HG02938 (cell line): Measurements from ENCODE around the gene CAMK2N1.

Experiments used
- ATAC-seq: cut with Tn5 transposase; IDR thresholded peaks from one replicate; pipeline ENCODE4 v1.9.1; 2021; ENCODE audit warnings: mild to moderate bottlenecking, moderate library complexity; ENCODE audit not compliant: unreplicated experiment

The CAMK2N1 gene

DNA sequence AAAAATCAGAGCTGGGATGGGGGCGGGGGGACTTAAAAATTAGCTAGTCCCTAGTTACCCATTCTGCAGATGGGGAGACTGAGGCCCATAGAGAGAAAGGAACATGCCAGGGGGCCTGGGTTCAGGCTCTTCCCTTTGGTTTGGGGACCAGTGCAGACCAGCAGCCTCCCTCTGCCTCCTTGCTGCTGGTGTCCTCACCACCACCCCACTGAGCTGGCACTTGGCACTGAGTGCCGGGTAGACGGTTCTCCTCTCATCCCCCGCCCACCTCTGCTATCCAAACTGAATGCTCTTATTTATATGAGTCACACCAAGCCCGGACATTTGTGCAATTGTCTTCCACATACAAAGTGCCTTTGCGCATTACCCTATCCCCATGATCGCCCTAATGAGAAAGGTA lies 39.2 kb downstream of the CAMK2N1 start:
- ATAC-seq, result no peak

DNA sequence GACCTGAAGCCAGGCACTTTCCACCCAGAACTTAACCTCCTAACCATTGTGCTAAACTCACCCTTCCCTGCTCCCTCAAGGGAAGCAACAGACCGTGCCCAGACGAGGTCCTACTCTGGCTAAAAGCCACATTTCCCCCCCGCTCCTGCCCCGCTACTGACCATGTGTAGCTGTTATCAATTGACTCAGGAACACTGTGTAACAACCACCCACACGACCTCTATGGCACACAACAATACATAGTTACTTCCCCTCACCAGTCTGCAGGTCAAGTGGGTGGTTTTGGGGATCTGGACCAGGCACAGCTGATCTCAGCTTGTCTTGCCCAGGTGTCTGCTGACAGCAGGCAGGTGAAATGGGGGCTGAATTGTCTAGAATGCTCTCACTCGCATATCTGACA lies 40.1 kb downstream of the CAMK2N1 start:
- ATAC-seq, result no peak

DNA sequence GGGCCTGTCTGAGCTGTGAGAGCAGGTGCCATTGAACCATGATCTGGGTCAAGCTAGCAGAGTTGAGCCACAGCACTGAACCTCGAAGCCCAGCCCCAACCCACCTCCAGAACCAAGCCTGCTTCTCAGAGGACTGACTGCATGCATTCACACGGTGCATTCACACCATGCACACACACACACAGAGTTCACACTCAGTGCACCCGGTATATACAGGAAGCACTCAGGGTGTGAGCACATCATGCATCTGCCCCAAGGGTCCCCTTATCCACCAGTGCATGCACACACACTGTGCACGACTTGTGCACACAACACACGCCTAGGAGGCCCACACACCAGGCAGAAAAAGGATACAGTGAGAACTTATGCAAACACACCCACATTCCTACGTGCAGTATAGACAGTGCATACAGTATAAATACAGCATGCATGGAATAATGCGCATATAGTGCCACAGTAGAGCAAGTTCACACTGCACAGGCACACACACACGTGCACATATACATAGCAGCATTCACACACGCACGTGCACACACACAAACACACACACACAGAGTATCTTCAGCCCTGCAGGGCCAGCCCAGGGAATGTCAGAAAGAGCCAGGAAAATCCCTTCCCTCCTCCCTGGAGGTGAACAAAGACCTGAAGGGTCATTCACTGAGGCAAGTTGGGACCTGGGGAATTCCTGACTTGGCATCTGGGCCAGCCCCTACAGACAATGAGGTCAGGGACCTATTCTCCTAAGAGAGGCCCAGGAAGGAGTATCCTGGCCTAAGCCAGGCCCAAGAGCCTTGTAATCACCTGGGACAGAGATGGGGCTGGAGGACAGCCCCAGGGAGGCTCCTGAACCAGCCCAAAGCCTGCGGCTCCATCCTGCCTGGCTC lies 42.1 kb downstream of the CAMK2N1 start:
- no peak for ATAC-seq

DNA sequence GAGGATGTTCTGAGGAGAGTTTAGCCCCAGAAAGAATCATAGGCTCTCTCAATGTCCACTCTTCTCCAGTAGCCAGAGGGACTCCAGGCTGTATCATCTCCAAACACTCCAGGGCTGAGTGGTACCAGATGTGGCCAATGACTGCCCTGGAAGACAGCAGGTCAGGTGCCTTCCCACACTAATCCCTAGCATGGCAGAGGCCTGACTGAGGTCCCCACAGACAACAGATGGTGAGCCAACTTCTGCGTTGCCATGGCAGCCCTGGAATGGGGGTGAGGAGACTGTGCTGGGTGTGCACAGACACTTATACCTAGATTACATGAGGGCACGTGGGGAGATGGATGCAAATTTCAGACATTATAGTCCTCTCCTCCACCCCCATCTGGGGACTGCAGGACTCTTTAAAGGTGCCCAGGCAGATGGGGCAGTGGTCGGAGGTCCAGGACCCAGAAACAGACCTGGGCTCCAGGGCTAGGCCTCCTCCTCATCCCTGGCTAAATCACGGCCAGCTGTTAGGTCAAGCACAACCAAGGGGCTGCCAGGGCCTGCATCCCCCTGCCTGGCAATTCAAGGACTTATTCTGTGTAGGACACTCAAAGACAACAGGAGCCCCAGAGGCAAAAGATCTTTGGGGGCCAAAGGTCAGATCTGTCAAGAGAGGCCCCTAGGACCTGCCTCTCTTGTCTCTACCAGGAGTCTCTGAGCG lies 42.9 kb downstream of the CAMK2N1 start:
- ATAC-seq, result no peak

GRCh38 chr1:20440785-20441200 lies 45.2 kb downstream of the CAMK2N1 start:
- no peak for ATAC-seq

DNA sequence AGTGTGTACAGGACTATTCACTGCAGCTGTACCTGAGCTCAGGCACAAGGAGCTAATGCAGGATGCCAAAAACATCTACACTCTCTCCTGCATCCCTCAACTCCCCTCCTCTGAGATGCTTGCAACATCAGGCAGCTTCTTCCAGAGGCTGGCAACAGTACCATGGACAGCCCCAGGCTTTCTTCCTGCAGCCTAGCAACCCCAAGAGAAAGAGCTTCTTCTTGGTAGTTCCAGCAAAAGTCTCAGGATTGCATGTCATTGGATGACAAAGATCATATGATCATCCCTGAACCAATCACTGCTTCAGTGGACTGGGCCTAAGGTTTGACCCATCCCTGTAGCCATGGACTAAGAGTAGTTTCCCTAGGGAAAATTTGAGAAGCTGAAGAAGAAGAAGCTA lies 46.7 kb downstream of the CAMK2N1 start:
- no peak for ATAC-seq

DNA sequence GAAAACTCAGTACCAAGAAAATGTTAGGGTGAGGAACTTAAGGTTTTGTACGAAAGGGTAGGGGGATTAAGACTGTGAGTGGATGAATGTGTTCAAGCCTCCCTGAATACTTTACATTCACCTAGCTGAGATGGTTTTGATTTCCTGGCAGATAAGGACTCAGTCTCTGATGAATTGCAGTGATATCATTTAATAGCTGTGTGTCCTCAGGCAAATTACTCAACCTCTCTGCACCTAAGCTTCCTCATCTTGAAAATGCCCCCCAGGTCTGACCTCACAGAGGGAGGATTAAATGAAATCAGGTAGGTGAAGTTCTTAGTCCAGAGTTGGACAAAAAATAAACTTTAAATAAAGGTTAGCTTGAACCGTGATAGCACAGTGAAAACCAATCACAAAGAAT lies 48.4 kb downstream of the CAMK2N1 start:
- no peak for ATAC-seq

DNA sequence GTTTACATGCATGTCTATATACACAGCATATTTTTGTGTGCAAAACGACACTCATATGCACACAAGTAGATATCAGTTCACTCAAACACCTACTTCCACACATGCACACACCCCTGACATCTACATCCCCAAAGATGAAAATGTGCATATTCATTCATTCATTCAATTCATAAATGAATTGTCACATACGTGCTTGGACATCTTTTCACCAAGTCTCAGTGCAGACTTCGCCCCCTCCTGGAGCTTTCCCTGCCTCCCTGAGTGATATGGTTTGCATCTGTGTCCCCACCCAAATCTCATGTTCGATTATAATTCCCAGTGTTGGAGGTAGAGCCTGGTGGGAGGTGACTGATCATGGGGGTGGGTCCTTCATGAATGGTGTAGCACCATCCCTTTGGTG lies 53.1 kb downstream of the CAMK2N1 start:
- no peak for ATAC-seq
